K562 (cell line): Measurements from ENCODE around the gene RSPH3. TPM values are rescaled to one million over a fixed set of nuclear protein-coding genes. Genes with fewer than 3 reads are reported as not detected.

Experiments used
- ATAC-seq: fragments of 200-7000 bp; cut with Tn5 transposase; 3 replicates; pipeline ENCODE4 v1.9.1; 2020; ENCODE audit warnings: moderate library complexity
- Bru-seq: library from RNA; stranded (reverse); fragments of 400-500 nt; gene quantifications from one replicate; lab custom pipeline; 2021; lab: Mats Ljungman, UMichigan
- BruChase-seq, 2 experiments: library from RNA; stranded (reverse); fragments of 400-500 nt; gene quantifications; one replicate each; lab custom pipeline; 2021; lab: Mats Ljungman, UMichigan
- BruUV-seq: library from RNA; stranded (reverse); fragments of 400-500 nt; replicated peaks from 2 replicates; lab custom pipeline; 2021; lab: Mats Ljungman, UMichigan
- CTCF ChIA-PET: fragments of 300-600 bp; formaldehyde crosslinking; extraction: SDS; loops from one replicate; lab custom pipeline; 2021; ENCODE audit warnings: low intra/inter-chr PET ratio; lab: Yijun Ruan, JAX
- POLR2A ChIA-PET: fragments of 300-600, 350-650 bp; sonication (Branson Sonifier 250); formaldehyde crosslinking; extraction: SDS; loops from one replicate; lab custom pipeline; 2021; ENCODE audit warnings: antibody characterized with exemption, inconsistent platforms; lab: Yijun Ruan, JAX
- DNase-seq, 4 experiments: peaks; one replicate each; pipeline versions ENCODE4 v3.0.0 to v3.0.0-alpha.2; 2011 to 2018; ENCODE audit warnings: low spot score in 3 of 4, mixed read lengths in 3 of 4; ENCODE audit errors: extremely low read depth in 1 of 4
- FAIRE-seq: peaks from 2 replicates; lab custom pipeline; 2011; peaks lifted over from hg19 to GRCh38; lab: Jason Lieb, UNC
- H2AFZ ChIP-seq: 2 replicates; pipeline ENCODE4 v1.6.0; 2011; ENCODE audit warnings: low read depth, low read length, control low read depth, inconsistent platforms
- H3K27ac ChIP-seq: fragments of 200-600 bp; 3 replicates; pipeline ENCODE4 v1.8.0; 2011; ENCODE audit warnings: low read depth, mild to moderate bottlenecking, control low read depth, inconsistent platforms, low read length, moderate library complexity, mixed read lengths; ENCODE audit errors: extremely low read depth
- H3K27me3 ChIP-seq, 2 experiments: fragments of 300-600 bp in 1 of 2; 2 replicates in 1 of 2; 3 replicates in 1 of 2; pipeline versions ENCODE4 v1.6.0 to v1.8.0; 2011; ENCODE audit warnings: inconsistent platforms in 2 of 2, low read length in 2 of 2, mild to moderate bottlenecking in 1 of 2, mixed read lengths in 1 of 2, moderate library complexity in 1 of 2; ENCODE audit not compliant: control insufficient read depth in 2 of 2, insufficient read depth in 2 of 2
- H3K36me3 ChIP-seq: fragments of 300-600 bp; 3 replicates; pipeline ENCODE4 v1.8.0; 2011; ENCODE audit warnings: mild to moderate bottlenecking, low read length, inconsistent platforms; ENCODE audit not compliant: control insufficient read depth, insufficient read depth
- H3K4me1 ChIP-seq, 2 experiments: fragments of 200-600 bp in 1 of 2; replicated peaks in 1 of 2; 2 replicates in 1 of 2; 3 replicates in 1 of 2; pipeline versions ENCODE4 v1.5.1 to v1.8.0; 2011; ENCODE audit warnings: inconsistent platforms in 2 of 2, low read length in 2 of 2, mild to moderate bottlenecking in 1 of 2, mixed read lengths in 1 of 2, moderate library complexity in 1 of 2; ENCODE audit not compliant: control insufficient read depth in 2 of 2, insufficient read depth in 2 of 2
- H3K4me2 ChIP-seq: 2 replicates; pipeline ENCODE4 v1.6.1; 2011; ENCODE audit warnings: low read length, control low read depth, inconsistent platforms, mixed read lengths; ENCODE audit not compliant: insufficient read depth
- H3K4me3 ChIP-seq: fragments of 200-600 bp; sonication (generic), shearing (Covaris generic); 2 replicates; pipeline ENCODE4 v1.5.1; 2016; ENCODE audit warnings: control low read depth, inconsistent platforms
- H3K79me2 ChIP-seq: fragments of 200-600 bp; 3 replicates; pipeline ENCODE4 v1.8.0; 2011; ENCODE audit warnings: low read length, inconsistent platforms; ENCODE audit not compliant: control insufficient read depth, insufficient read depth
- H3K9ac ChIP-seq, 2 experiments: 2 replicates each; pipeline versions ENCODE4 v1.6.0 to v1.6.1; 2011; ENCODE audit warnings: low read depth in 2 of 2, low read length in 2 of 2, control low read depth in 1 of 2, inconsistent platforms in 1 of 2, mild to moderate bottlenecking in 1 of 2, mixed read lengths in 1 of 2; ENCODE audit not compliant: insufficient read depth in 1 of 2
- H3K9me1 ChIP-seq: one replicate; pipeline ENCODE4 v1.6.0; 2011; ENCODE audit warnings: inconsistent platforms, mild to moderate bottlenecking, low read length, moderate library complexity; ENCODE audit not compliant: control insufficient read depth, insufficient read depth
- H3K9me3 ChIP-seq: replicated peaks from 2 replicates; pipeline ENCODE4 v1.5.1; 2011; ENCODE audit warnings: low read depth, low read length, inconsistent platforms; ENCODE audit not compliant: control insufficient read depth, insufficient read depth
- H4K20me1 ChIP-seq: replicated peaks from 2 replicates; pipeline ENCODE4 v1.6.1; 2011; ENCODE audit warnings: low read length, inconsistent platforms, mixed read lengths; ENCODE audit not compliant: control insufficient read depth, insufficient read depth
- BMI1 ChIP-seq: fragments of 150-350 bp; IDR thresholded peaks from 2 replicates; pipeline ENCODE4 v1.6.1; 2014; ENCODE audit warnings: low read length
- CHCHD3 ChIP-seq: fragments of 250-450 bp; sonication (Bioruptor Pico); IDR thresholded peaks from 2 replicates; pipeline ENCODE4 v2.1.2; 2022; ENCODE audit warnings: mild to moderate bottlenecking
- CSDE1 ChIP-seq, 2 experiments: fragments of 450-650 bp; IDR thresholded peaks; 2 replicates each; pipeline ENCODE4 v1.6.1; 2016; ENCODE audit warnings: mild to moderate bottlenecking in 1 of 2
- E2F6 ChIP-seq, 2 experiments: IDR thresholded peaks; 2 replicates each; pipeline ENCODE4 v1.6.1; 2011; ENCODE audit warnings: borderline replicate concordance in 1 of 2, control low read depth in 1 of 2, low read depth in 1 of 2, low read length in 1 of 2, mild to moderate bottlenecking in 1 of 2, mixed read lengths in 1 of 2, moderate library complexity in 1 of 2; ENCODE audit not compliant: insufficient read depth in 1 of 2, insufficient read length in 1 of 2, poor library complexity in 1 of 2, severe bottlenecking in 1 of 2; ENCODE audit errors: extremely low read depth in 1 of 2
- HIVEP1 ChIP-seq: fragments of 250-450 bp; sonication (Bioruptor Pico); IDR thresholded peaks from 2 replicates; pipeline ENCODE4 v1.4.0; 2020; ENCODE audit warnings: mild to moderate bottlenecking
- KLF1 ChIP-seq: fragments of 450-650 bp; IDR thresholded peaks from 2 replicates; pipeline ENCODE4 v1.6.1; 2016; ENCODE audit warnings: missing genetic modification characterization, missing compliant biosample characterization
- NFIX ChIP-seq: fragments of 250-450 bp; sonication (Bioruptor Pico); IDR thresholded peaks from 2 replicates; pipeline ENCODE4 v1.4.0; 2020; ENCODE audit warnings: low read depth, mild to moderate bottlenecking, moderate library complexity
- POLR2A ChIP-seq: fragments of 450-650 bp; conservative IDR thresholded peaks from 2 replicates; pipeline ENCODE4 v1.6.1; 2016
- RNF2 ChIP-seq: sonication (generic); IDR thresholded peaks from 2 replicates; pipeline ENCODE4 v1.6.1; 2016
- SMAD2 ChIP-seq: fragments of 150-350 bp; IDR thresholded peaks from 2 replicates; pipeline ENCODE4 v1.6.1; 2014; ENCODE audit warnings: low read depth, mild to moderate bottlenecking, low read length
- ZKSCAN1 ChIP-seq: fragments of 150-350 bp; IDR thresholded peaks from 2 replicates; pipeline ENCODE4 v1.6.1; 2016; ENCODE audit warnings: low read depth, low read length
- ZNF184 ChIP-seq: sonication (generic); formaldehyde crosslinking; IDR thresholded peaks from 2 replicates; pipeline ENCODE4 v1.5.0; 2020; ENCODE audit warnings: missing genetic modification reagents
- ZNF511 ChIP-seq: sonication (generic); formaldehyde crosslinking; IDR thresholded peaks from 2 replicates; pipeline ENCODE4 v1.8.0; 2022; ENCODE audit warnings: mild to moderate bottlenecking, missing genetic modification reagents
- ZNF561 ChIP-seq: fragments of 450-650 bp; formaldehyde crosslinking; conservative IDR thresholded peaks from 2 replicates; pipeline ENCODE4 v1.4.0; 2020; ENCODE audit warnings: mild to moderate bottlenecking, moderate library complexity
- WGBS: fragments of 100-300 bp; shearing (Covaris generic); methylation state at CpG from one replicate; pipeline ENCODE4 v1.1.6; 2016; ENCODE audit warnings: low coverage, mixed read lengths; ENCODE audit not compliant: insufficient coverage; ENCODE audit errors: missing lambda C conversion rate; 5-methylcytosine and 5-hydroxymethylcytosine counted together
- in situ Hi-C: fragments of 300-500 bp; cut with MboI; formaldehyde crosslinking; loops from 4 replicates; pipeline ENCODE4 v1.15.0; 2018; ENCODE audit warnings: inconsistent platforms, mixed read lengths
- intact Hi-C: fragments of 100-400 bp; cut with micrococcal nuclease; formaldehyde crosslinking; loops from 2 replicates; pipeline ENCODE4 v1.14.2; 2022
- long read RNA-seq, 3 experiments: library from polyadenylated mRNA in 2 of 3; library from RNA in 1 of 3; unstranded in 2 of 3; stranded (forward) in 1 of 3; transcript quantifications; one replicate each; pipeline ENCODE4 v2.0.0, GENCODE V29; 2019 to 2022
- polyA minus RNA-seq, 3 experiments: library from RNA; depleted of rRNA, polyadenylated mRNA; stranded (reverse); fragments of >200 nt; gene quantifications; 2 replicates each; pipeline ENCODE4 v1.2.3, GENCODE V29; 2011
- polyA plus RNA-seq, 8 experiments: library from polyadenylated mRNA; depleted of rRNA in 4 of 8; stranded (reverse) in 5 of 8; unstranded in 3 of 8; fragments of >200 nt; fragmentation: Nextera tagmentation in 2 of 8; fragmentation: Illumina TruSeq in 1 of 8; extraction: Ambion mirVana in 2 of 8; extraction: Trizol in 1 of 8; gene quantifications; 2 replicates each; pipeline versions ENCODE4 v1.2.1 to v1.2.3, GENCODE V29; 2011 to 2014; ENCODE audit warnings: inconsistent platforms in 1 of 8, missing spikeins in 1 of 8
- total RNA-seq, 7 experiments: library from RNA; depleted of rRNA in 6 of 7; stranded (reverse); fragments of >200 nt in 6 of 7; fragmentation: Illumina TruSeq in 2 of 7; extraction: Trizol in 2 of 7; gene quantifications; 2 replicates each; pipeline versions ENCODE4 v1.2.1 to v1.2.3, GENCODE V29; 2011 to 2021; ENCODE audit warnings: low replicate concordance in 1 of 7

The RSPH3 gene
- total RNA-seq (2011; cell fraction: chromatin; rRNA removed; ENCODE audit: low replicate concordance), result 1.7 TPM in 2 replicates
- 0.79 and 0.83 TPM in 2 replicates for total RNA-seq (2011; cell fraction: nucleolus; rRNA removed)
- 0.88 and 5.3 TPM in 2 replicates for total RNA-seq (2011; cell fraction: nucleoplasm; rRNA removed)
- total RNA-seq (2014; rRNA removed), result 1.6 and 1.7 TPM in 2 replicates
- 1.8 and 1.9 TPM in 2 replicates for total RNA-seq (2014; rRNA removed; fragmentation: Illumina TruSeq; extraction: Trizol)
- total RNA-seq (2015; rRNA removed; fragmentation: Illumina TruSeq; extraction: Trizol), result 2.0 and 2.3 TPM in 2 replicates
- 2.6 and 2.9 TPM in 2 replicates for total RNA-seq (2021)
- 1.2 and 1.3 TPM in 2 replicates for polyA plus RNA-seq (2011; rRNA removed)
- polyA plus RNA-seq (2011; cell fraction: cytosol; rRNA removed), result 0.60 and 1.4 TPM in 2 replicates
- 0.80 and 1.8 TPM in 2 replicates for polyA plus RNA-seq (2011; cell fraction: nucleus; rRNA removed)
- 2.9 and 4.4 TPM in 2 replicates for polyA plus RNA-seq (2012)
- 1.3 and 2.1 TPM in 2 replicates for polyA plus RNA-seq (2014; fragmentation: Illumina TruSeq; extraction: Trizol)
- polyA plus RNA-seq (2014; fragmentation: Nextera tagmentation; extraction: Ambion mirVana), result under 1 TPM; 0.52 to 0.68 TPM
- 1.3 and 1.5 TPM in 2 replicates for polyA plus RNA-seq (2014; rRNA removed)
- 2.1 and 3.6 TPM in 2 replicates for polyA minus RNA-seq (2011; rRNA and poly(A)+ RNA removed)
- 2.0 TPM in 2 replicates for polyA minus RNA-seq (2011; cell fraction: cytosol; rRNA and poly(A)+ RNA removed)
- polyA minus RNA-seq (2011; cell fraction: nucleus; rRNA and poly(A)+ RNA removed), result 0.78 and 1.1 TPM in 2 replicates
- Bru-seq, nascent RNA, result percentile 49 among the genes with signal in this experiment
- percentile 55 among the genes with signal in this experiment for BruChase-seq, experiment 1, labeled RNA remaining after a 2-hour chase
- BruChase-seq, experiment 2, labeled RNA remaining after a 6-hour chase, result percentile 56 among the genes with signal in this experiment
- long read RNA-seq, experiment 1, full-length matches to known transcripts, result 1 of 7 reads
- long read RNA-seq, experiment 1, partial matches to known transcripts, result 3 of 7 reads
- long read RNA-seq, experiment 1, other reads (novel, unspliced or antisense), result 3 of 7 reads
- long read RNA-seq, experiment 2, full-length matches to known transcripts, result 1 of 6 reads
- long read RNA-seq, experiment 2, partial matches to known transcripts, result 3 of 6 reads
- long read RNA-seq, experiment 2, other reads (novel, unspliced or antisense), result 2 of 6 reads
- long read RNA-seq, experiment 3, partial matches to known transcripts, result 3 of 3 reads
- long read RNA-seq, experiment 3, other reads (novel, unspliced or antisense), result 0 of 3 reads

DNA sequence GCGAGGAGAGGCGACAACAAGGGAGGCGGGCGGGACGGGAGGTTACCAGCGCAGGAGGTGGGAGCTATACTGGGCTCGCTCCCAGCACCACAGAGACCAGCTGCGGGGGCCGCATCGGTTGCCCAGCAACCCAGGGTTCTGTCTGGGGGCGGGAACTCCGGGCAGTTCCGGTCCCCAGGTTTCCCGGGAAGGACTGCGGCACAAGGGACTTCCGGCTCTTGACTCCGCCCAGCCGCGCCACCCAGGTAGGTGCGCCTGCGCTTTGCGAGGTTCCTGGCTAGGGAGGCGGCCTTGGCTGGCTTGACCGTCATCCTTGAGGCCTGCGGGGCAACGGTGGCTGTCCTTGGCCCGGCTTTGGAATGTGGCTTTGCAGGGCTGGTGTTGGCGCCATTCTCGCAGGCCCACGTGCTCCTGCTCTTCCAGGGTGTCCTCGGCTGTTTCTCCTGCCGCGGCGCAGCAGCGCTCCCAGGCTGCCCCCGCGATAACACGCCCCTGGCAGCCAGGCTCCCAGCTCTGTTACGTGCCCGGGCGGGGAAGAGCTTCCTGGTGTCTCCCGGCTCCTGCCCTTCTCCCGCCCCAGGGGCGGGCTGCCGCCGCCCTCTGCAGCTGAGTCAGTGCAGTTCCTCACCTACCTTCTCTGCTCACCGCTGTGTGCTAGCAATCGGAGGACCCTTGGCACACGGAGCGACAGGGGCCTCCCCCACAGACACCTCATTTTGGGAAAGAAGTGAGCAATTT lies at the start of gene RSPH3:
Gene RSPH3, minus strand, starts transcription at position 537 of the 738 bp plus-strand sequence. CDS start 652 bp downstream, outside the sequence.
- H2AFZ ChIP-seq, result peak within 1 kb of the TSS; percentile 96
- H3K9ac ChIP-seq, result peak within 1 kb of the TSS; percentile 83 to 96
- intact Hi-C loops, result no loop called here
- CTCF ChIA-PET, result interaction anchor here (0.9 kb wide), 1 partner anchor 206 kb away, joined by 3 read pairs; no protein-coding TSS in a partner anchor
- H3K79me2 ChIP-seq, result peaks cover 10% of the 10 kb centered on the region; the same call in 2 of the 3 replicates
- peaks cover 9 to 22% of the 10 kb centered on the region in 2 experiments; a peak in 4 of 5 replicates for H3K4me1 ChIP-seq
- ATAC-seq (peak; percentile 98), DNase-seq (peak; percentile 99), FAIRE-seq (peak; percentile 97)
- in situ Hi-C loops, result loop anchor here (5.0 to 25.0 kb wide), 2 partner anchors 107 to 288 kb away; no protein-coding TSS in a partner anchor
- no peaks in the 10 kb centered on the region for H3K27me3 ChIP-seq
- H3K9me3 ChIP-seq, result no peaks in the 10 kb centered on the region
- TSS peak; percentile 65 for BruUV-seq
- H3K27ac ChIP-seq, result peak within 1 kb of the TSS; percentile 90
- POLR2A ChIA-PET, result interaction anchor here (0.6 to 1.6 kb wide), 18 partner anchors 9 to 1121 kb away, joined by 3 to 7 read pairs (median 4); partner anchors contain the start of gene EZR
- WGBS, result under 1% methylated on average over 50 of the region's 50 CpGs
- peak within 1 kb of the TSS; percentile 92 for H3K4me2 ChIP-seq
- no peaks in the 10 kb centered on the region for H3K36me3 ChIP-seq
- no peaks in the 10 kb centered on the region for H3K9me1 ChIP-seq
- H4K20me1 ChIP-seq, result no peaks in the 10 kb centered on the region
- peak within 1 kb of the TSS; percentile 68 for H3K4me3 ChIP-seq
- TF ChIP-seq POLR2A, result peak; percentile 99
- no peak for TF ChIP-seq ZNF561 (CRISPR knock-in tag)
- TF ChIP-seq E2F6 (IDR thresholded peaks at IDR 0.05; ENCODE audit: borderline replicate concordance in 1 of 2, extremely low read depth in 1 of 2, insufficient read depth in 1 of 2, insufficient read length in 1 of 2, low read depth in 1 of 2, low read length in 1 of 2, poor library complexity in 1 of 2, severe bottlenecking in 1 of 2), result peak; percentile 85 to 95
- TF ChIP-seq BMI1, result 0 out of 2 replicates have a peak, but pooled peaks have one; percentile 36
- peak; percentile 69; the same call in 1 of the 2 replicates for TF ChIP-seq ZNF511 (CRISPR knock-in tag)
- TF ChIP-seq SMAD2, result no peak
- no peak for TF ChIP-seq CHCHD3 (CRISPR knock-in tag)
- TF ChIP-seq KLF1, result peak; percentile 70; the same call in 1 of the 2 replicates
- no peak for TF ChIP-seq HIVEP1 (CRISPR knock-in tag)
- no peak for TF ChIP-seq ZKSCAN1
- no peak for TF ChIP-seq NFIX (CRISPR knock-in tag)
- TF ChIP-seq ZNF184 (CRISPR knock-in tag), result no peak
- peak in 1 of 2 experiments; percentile 68; a peak in 2 of 4 replicates for TF ChIP-seq CSDE1 (IDR thresholded peaks at IDR 0.05)
- peak; percentile 84 for TF ChIP-seq RNF2
